ENCODE data around the gene P2RY11.
A peak's percentile ranks its signal among the peaks of the same experiment; 100 is the strongest.

P2RY11 gene

DNA sequence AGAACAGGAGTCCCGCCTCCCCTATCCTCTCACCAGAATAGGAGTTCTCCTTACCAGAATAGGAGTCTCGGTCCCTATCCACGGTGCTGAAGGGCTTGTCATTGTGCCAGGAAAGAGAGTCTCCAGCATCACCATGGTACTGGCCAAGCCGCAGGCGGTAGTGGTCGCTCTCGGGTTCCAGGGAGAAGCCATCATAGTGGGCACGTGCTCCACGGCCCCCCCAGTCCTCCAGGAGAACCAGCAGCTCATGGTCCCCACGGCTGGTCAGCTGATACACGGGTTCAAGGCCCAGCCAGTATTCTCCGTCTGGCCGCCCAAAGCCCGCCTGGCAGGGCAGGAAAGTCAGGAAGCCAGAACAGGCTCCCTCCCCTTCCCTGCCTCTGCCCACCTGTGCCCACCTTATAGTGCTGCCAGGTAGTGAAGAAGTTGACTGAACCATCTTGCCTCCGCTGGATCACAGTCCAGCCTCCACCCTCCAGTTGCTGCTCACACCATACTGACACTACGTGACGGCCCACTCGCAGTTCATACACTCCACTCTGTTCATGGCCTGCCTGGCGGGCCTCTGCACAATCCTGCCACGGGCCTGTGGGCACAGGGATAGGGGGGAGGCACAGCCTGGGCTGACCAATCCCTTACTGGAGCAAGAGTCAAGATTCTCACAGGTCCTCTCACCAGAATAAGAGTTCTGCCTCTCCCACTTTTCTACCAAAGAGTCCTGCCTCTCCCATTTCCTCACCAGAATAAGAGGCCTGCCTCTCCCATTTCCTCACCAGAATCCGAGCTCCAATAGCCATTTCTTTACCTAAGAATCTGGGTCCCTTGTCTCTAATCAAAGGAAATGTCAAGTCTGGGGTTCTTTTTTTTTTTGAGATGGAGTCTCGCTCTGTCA lies 18.0 kb upstream of the P2RY11 start:
- no peak for DNase-seq

GRCh38 chr19:10095622-10095947 lies 15.9 kb upstream of the P2RY11 start:
- DNase-seq = no peak

GRCh38 chr19:10095948-10096614 lies 15.4 kb upstream of the P2RY11 start:
- DNase-seq = peak; percentile 95

DNA sequence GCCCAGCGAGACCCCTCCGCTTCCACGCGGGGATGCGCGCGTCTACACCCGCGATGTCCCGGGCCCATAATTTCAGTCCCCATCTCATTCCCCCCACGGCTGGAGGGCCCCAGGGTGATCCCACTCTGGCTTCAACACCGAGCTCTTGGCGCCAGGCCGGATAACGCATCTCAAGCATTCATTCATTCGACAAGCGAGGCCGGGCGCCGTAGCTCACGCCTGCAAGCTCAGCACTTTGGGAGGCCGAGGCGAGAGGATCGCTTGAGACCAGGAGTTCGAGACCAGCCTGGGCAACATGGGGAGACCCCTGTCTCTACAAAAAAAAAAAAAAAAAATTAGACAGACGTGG lies 14.9 kb upstream of the P2RY11 start:
- DNase-seq = no peak

DNA sequence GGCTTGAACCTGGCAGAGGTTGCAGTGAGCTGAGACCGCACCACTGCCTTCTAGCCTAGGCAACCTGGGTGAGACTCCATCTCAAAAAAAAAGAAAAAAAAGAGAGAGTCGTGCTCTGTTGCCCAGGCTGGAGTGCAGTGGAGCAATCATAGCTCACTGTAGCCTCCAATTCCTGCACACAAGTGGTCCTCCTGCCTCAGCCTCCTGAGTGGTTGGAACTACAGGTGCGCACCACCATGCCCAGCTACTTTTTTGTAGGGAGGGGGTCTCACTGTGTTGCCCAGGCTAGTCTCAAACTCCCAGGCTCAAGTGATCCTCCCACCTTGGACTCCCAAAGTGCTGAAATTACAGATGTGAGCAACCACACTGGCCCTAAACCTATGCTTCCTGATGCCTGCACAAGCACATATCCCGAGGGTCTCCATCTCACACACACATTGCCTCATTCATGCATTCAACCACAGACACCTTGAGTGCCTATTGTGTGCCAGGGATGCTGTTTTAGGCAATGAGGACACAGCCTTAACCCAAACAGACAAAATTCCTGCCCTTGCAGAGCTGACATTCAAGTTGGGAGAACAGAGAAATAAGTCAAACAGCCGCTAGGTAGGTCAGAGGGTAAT lies 11.2 kb upstream of the P2RY11 start:
- no peak for DNase-seq

- peak; percentile 52 for DNase-seq
Observed at GRCh38 chr19:10102787-10103236, 8.7 kb upstream of the P2RY11 start.

- no peak for DNase-seq
Observed at GRCh38 chr19:10104130-10104513, 7.4 kb upstream of the P2RY11 start.

- peak; percentile 61 for DNase-seq
Observed at GRCh38 chr19:10104665-10105508, 6.6 kb upstream of the P2RY11 start.

- peak; percentile 69 for DNase-seq
Observed at GRCh38 chr19:10105509-10106099, 5.9 kb upstream of the P2RY11 start.

DNA sequence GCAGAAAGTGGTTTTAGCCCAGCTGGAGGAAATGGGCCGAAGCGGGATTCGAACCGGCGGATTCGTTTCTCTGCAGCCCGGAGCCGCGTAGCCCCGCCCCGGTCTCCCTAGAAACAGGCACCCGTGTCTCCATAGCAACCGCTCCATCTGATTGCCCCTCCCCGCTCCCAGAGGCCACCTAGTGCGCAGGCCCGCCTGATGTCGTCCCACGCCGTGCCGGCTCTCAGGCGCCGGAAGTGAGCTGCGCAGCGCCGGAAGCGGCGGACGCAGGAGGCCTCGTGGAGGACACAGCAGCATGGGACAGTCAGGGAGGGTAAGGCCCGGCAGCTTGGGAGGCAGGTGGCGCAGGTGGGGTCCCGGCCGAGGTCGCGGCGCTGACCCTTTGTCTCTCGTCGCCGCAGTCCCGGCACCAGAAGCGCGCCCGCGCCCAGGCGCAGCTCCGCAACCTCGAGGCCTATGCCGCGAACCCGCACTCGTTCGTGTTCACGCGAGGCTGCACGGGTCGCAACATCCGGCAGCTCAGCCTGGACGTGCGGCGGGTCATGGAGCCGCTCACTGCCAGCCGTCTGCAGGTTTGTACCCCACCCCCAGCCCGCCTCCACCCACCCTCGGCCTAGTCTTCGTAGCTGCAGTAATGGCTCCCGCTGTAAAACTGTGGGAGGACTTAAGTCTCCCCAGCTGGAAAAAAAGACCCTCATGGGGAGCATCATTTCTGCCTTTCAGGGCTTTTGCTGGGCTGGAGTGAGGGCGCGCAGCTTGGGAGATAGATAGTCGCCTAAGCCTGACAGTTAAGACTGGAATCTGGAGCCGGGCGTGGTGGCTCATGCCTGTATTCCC lies 5.2 kb upstream of the P2RY11 start, which contains the start of gene PPAN:
PPAN (plus strand) TSS at position 263 of the 837 bp plus-strand sequence; CDS start at position 296, 33 bp downstream.
- DNase-seq = peak; percentile 99

DNA sequence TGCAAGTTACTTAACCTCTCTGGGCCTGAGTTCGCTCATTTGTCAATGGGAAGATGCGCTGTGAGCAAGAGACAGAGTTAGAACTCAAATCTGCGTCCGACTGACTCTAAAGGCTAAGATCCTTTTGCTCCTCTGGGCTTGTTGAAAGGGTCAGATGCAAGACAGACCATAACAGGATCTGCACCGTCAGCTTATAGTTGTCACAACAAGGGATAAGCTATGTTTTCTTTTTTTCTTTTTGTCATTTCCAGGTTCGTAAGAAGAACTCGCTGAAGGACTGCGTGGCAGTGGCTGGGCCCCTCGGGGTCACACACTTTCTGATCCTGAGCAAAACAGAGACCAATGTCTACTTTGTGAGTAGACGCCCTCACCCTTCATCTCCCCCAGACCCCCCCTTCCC lies 4.2 kb upstream of the P2RY11 start:
- DNase-seq = no peak

DNA sequence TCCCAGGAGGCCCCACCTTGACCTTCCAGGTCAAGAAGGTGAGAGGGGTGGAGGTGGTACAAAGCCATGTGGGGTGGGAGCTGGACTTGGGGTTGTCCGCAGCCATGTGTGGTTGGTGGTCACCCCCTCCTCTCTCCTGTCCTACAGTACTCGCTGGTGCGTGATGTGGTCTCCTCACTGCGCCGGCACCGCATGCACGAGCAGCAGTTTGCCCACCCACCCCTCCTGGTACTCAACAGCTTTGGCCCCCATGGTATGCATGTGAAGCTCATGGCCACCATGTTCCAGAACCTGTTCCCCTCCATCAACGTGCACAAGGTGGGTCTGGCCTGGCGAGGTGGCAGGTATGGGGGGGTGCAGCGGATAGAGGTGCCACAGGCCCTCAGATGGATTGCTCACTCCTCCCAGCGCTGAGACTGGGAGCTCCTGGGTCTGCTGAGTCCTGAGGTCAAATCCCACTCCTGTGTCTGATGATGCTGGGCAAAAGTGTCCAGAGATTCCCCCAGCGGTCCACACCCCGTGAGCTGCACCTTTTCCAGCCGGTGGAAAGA lies 3.6 kb upstream of the P2RY11 start:
- no peak for DNase-seq

- DNase-seq = no peak
Observed at GRCh38 chr19:10109528-10109927, 2.0 kb upstream of the P2RY11 start.

- no peak for DNase-seq
Observed at GRCh38 chr19:10110076-10110971, 1.2 kb upstream of the P2RY11 start.

- DNase-seq = no peak
Observed at GRCh38 chr19:10110972-10111317, 548 bp upstream of the P2RY11 start.

- peak; percentile 92 for DNase-seq
Observed at GRCh38 chr19:10112037-10112761, 706 bp downstream of the P2RY11 start.

- no peak for DNase-seq
Observed at GRCh38 chr19:10112895-10113591, 1.6 kb downstream of the P2RY11 start.

DNA sequence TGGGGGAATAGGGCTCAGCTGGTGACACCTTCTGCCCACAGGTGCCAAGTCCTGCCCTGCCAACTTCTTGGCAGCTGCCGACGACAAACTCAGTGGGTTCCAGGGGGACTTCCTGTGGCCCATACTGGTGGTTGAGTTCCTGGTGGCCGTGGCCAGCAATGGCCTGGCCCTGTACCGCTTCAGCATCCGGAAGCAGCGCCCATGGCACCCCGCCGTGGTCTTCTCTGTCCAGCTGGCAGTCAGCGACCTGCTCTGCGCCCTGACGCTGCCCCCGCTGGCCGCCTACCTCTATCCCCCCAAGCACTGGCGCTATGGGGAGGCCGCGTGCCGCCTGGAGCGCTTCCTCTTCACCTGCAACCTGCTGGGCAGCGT lies 2.1 kb downstream of the P2RY11 start:
- DNase-seq = no peak
